ENCODE data around the gene TGFBR3L.
"Not testable (repeated sequence)": the region's sequence is repeated elsewhere in the genome, so short reads cannot be mapped to it uniquely, and the experiment has no call there.

TGFBR3L gene

DNA sequence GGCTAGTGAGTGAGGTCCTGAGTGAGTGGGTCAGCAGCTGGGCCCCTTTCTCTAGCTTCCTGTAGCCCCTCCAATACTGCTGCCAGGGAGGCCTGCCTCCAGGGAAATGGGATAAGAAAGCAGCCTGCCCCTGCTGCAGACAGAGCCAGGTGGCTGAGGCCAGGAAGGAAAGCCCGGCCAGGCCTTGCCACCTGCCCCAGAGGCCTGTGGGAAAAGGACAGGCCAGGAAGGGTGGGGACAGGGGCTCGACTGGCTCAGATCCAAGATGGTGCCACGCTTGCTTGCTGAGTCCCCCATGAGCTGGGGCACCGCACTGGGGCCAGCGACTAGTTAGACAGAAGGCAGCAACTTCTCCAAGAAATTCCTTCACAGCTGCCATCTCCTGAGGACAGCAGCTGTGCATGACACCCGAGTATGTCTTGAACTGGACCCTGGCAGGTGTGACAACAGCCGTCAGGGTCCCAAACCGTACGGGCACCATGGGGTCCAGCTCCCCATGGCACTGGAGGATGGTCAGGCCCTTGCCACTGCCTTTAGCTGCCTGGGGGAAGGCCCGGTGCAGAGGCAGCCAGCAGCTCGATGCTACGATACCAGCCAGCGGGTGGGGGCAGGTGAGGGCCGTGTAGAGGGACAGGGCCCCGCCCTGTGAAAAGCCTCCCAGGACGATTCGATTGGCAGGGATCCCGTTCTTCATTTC is 35.4 kb upstream of the TGFBR3L start:
- no peak for DNase-seq (ENCODE audit: low read depth in 2 of 3, low spot score in 1 of 3)

DNA sequence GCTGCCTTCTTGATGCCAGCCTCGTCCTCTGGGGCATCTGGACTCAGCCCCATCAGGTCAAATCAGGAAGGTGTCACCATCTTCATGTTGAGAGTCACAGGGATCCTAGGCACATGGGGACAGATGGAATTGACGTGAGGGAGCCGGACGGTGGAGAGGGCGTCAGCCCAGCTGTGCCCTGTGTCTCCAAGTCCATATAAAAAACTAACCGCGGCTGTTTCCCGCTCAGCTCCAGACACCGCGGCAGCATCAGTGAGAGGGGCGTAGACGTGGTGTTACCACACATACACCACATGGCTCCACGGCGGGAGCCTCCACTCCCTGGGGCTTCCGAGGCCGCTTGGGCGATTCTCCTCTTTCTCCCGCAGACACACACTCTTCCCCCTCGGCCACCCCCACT is 34.8 kb upstream of the TGFBR3L start:
- no peak for DNase-seq (ENCODE audit: low read depth in 2 of 3, low spot score in 1 of 3)

DNA sequence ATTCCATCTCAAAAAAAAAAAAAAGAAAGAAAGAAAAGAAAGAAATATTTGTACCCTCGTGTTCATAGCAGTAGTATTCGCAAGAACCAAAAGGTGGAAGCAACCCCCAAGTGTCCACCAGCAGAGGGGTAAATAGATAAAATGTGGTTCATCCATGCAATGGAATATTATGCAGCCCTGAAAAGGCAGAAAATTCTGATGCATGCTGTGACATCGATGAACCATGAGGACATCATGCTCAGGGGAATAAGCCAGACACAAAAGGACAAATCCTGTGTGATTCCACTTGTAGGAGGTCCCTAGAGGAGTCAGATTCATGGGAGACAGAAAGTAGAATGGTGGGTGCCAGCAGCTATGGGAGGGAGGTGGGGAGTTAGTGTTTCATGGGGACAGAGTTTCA is 32.7 kb upstream of the TGFBR3L start:
- no peak for DNase-seq (ENCODE audit: low read depth in 2 of 3, low spot score in 1 of 3)

DNA sequence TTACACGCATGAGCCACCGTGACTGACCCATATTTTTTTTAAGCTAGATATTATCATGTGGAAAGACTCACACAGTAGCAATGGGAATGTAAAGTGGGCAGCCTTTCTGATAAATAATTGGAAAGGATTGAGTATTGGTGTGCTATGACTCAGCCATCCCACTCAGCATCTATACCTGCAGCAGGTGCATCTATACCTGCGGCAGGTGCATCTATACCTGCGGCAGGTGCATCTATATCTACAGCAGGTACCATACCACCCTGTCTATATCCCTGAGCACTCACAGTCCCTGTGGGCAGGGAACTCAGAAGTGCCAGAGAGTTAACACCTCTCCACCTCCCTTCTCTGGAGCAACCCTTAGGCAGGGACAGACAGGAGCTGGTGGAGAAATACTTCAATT is 31.5 kb upstream of the TGFBR3L start:
- no peak for DNase-seq (ENCODE audit: low read depth in 2 of 3, low spot score in 1 of 3)

DNA sequence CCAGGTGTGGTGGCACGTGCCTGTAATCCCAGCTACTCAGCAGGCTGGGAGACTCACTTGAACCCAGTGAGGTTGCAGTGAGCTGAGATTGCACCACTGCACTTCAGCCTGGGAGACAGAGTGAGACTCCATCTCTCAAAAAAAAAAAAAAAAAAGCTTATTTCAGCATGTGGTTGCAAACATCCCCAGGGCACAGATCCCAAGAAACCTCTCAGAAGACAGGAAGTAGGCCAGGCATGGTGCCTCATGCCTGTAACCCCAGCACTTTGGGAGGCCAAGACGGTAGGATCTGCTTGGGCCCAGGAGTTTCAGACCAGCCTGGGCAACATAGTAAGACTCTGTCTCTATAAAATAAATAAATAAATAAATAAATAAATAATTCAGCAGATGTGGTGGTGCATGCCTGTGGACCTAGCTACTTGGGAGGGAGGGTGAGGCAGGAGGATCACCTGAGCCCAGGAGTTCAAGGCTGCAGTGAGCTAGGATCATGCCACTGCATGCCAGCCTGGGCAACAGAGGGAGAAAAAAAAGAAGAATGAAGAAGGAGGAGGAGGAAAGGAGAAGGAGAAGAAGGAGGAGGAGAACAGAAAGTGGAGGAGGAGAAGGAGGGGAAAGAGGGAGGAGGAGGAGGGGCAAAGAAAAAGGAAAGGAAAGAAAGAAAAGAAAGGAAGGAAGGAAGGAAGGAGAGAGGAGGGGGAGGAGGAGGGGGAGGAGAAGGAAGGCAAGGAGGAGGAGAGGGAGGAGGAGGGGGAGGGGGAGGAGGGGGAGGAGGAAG is 30.6 kb upstream of the TGFBR3L start:
- no peak for DNase-seq (ENCODE audit: low read depth in 2 of 3, low spot score in 1 of 3)

DNA sequence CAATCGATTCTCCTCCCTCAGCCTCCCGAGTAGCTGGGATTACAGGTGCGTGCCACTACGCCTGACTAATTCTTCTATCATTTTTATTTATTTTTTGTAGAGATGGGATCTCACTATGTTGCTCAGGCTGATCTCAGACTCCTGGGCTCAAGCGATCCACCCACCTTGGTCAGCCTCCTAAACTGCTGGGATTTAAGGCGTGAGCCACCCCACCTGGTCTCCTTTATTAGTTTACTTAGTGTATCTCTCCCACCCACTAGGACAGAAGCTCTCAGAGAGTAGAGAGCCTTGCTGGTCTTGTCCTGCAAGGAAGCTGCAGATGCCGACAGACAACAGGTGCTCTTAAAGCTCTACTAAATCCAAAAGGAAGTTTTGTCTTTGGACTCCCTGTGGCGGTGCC is 28.8 kb upstream of the TGFBR3L start:
- DNase-seq (ENCODE audit: low read depth in 2 of 3, low spot score in 1 of 3) = no peak

DNA sequence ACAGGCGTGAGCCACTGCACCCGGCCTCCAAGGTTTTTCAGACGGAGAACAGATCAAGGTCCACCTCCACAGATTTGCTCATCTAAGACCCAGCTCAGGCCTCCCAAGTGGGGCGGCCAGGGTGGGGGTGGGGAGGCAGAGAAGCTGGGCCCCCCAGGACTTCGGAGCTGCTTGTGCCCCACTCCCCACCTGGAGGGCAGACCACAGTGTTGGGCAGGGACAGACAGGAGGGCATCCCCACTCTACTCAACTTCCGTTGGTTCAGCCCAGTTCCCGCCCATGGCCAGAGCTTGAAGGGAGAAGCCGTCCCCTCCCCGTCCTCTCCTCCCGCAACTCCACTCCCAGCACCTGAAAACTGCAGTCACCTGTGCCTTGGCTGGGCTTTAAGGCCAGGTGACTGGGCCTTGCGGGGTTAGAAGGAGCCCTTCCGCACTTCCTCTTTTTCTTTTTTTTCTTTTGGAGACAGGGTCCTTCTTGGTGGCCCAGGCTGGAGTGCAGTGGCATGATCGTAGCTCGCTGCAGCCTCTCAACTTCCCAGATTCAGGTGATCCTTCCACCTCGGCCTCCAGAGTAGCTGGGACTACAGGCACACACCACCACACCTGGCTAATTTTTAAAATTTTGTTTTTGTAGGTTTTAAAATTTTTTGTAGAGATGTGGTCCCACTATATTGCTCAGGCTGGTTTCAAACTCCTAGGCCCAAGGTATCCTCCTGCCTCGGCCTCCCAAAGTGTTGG is 27.1 kb upstream of the TGFBR3L start:
- no peak for DNase-seq (ENCODE audit: low read depth in 2 of 3, low spot score in 1 of 3)

DNA sequence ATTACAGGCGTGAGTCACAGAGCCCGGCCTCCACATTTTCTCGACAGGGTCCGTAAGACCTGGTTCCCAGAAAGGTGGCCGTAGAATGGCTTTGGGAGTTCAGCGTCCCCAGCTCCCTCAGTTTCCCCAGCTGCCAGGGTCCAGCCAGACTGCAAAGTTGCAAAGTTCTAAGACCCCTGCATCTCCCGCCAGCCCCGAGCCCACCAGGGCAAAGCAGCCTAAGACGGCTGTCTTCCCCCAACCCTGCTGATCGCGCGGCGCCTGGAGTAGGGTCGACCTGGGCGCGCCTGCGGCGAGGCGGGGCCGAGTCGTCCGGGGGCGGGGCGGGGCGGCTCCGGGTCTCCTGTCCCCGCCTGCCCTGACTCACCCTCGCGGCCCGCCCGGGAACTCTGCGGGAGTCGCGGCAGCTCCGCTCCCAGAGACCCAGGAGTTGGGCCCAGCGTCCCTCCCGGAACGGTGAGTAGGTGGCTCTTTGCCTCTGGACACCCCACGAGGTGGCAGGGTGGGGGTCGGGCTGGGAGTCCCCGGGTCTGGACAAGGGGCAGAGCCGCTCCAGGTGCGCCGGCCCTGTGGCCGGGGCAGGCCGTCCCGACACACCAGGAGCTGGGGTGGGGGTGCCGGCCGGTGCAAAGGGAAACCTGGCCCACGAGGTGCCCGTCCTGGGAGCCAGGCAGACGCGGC is 26.3 kb upstream of the TGFBR3L start, which contains the start of gene LRRC8E:
TSS of gene LRRC8E (plus strand) at position 366 of the 681 bp plus-strand sequence. CDS start 7,094 bp downstream, outside the sequence.
- peak in 1 of 3 donors; percentile 44 for DNase-seq (ENCODE audit: low read depth in 2 of 3, low spot score in 1 of 3)

DNA sequence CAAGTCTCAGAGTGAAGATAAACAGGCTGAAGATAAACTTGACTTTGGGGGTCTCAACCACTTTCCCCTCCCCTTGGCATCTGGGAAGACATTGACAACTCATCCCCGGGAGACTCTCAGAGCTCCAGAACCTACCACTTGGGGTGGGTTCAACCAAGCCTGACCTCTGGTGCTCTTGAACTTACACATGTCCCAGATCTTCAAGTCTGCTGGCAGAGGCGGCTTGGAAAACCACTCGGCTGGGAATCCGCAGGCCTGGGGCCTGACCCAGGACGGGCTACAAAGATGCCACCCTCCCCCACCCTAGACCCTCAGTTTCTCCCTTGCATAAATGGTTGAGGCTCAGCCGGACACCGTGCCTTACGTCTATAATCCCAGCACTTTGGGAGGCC is 25.8 kb upstream of the TGFBR3L start:
- DNase-seq (ENCODE audit: low read depth in 2 of 3, low spot score in 1 of 3) = no peak

DNA sequence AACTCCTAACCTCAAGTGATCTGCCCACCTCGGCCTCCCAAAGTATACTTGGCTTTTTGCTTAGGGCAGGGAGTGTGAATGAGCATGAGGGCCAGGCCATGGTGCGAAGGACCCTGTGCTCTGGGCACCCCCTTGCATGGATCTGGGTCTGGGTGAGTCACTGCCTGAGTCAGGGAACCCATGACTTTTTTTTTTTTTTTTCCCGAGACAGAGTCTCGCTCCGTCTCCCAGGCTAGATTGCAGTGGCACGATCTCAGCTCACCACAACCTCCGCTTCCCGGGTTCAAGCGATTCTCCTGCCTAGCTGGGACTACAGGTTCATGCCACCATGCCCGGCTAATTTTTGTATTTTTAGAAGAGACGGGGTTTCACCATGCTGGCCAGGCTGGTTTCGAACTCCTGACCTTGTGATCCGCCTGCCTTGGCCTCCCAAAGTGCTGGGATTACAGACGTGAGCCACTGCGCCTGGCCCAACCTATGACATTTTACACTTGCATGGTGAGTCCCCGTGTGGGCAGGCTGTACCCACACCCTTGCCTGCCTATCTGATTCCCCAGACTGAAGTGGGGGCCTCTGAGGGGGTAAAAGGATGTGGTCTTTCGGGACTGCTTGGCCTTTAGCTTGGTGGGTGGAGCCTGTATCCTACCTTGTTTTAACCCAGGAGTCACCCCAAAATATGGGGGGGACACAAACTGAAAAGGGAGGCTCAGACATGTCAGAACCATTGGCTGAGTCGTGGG is 21.1 kb upstream of the TGFBR3L start:
- not testable (repeated sequence) for DNase-seq (ENCODE audit: low read depth in 2 of 3, low spot score in 1 of 3)

DNA sequence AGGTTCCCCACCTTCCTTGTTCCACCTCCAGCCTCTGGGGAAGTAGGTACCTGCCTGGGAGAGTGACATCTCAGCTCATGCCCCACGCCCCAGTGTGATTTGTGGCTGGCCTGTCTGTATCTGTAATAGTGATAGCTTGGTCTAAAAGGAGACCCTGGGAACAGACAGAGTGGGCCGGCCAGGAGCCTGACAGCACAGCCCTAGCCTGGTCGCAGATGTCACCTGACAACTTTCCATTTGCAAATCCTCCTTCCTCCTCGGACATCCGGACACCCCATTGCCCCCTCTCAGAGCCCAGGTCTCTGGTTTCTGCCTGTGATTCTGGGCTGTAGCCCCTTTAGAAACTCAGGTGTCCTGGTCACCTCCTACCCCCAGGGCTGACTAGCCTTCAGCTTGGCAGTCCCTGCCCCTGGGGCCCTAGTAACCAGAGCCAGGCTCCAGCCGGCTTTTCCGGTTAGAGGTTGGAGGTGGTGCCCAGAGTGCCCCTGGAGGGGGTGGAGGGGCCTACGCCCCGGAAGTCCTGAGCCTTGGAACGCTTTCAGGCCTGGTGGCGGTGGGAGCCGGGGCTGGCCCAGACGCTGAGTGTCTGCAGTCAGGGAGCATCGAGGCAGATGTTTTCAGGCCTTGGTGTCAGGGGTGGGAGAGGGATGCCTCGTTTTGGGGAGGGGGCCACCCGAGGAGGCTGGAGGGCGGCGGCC is 19.9 kb upstream of the TGFBR3L start:
- DNase-seq (ENCODE audit: low read depth in 2 of 3, low spot score in 1 of 3) = no peak

DNA sequence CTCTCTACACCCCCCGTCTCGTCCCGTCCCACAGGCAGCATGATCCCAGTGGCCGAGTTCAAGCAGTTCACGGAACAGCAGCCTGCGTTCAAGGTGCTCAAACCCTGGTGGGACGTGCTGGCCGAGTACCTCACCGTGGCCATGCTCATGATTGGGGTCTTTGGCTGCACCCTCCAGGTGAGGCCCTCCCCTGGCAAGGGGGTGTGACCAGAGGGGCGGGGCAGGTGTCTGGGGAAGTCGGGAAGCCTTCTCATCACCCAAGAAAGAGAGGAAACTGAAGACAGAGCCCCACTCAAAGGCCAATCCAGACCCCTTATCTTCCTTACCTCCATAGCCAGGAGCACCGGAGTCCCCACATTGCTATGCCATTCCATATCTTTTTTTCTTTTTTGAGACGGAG is 19.1 kb upstream of the TGFBR3L start:
- DNase-seq (ENCODE audit: low read depth in 2 of 3, low spot score in 1 of 3) = no peak

DNA sequence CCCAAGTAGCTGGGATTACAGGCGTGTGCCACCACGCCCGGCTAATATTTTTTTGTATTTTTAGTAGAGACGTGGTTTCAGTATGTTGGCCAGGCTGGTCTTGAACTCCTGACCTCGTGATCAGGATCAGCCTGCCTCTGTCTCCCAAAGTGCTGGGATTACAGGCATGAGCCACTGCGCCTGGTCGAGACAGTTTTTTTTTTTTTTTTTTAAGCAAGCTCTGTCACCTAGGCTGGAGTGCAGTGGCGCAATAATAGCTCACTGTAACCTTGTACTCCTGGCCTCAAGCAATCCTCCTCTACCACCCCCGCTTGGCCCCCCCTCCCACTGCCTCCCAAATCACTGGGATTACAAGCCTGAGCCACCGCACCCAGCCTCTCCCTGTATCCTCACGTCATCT is 17.3 kb upstream of the TGFBR3L start:
- DNase-seq (ENCODE audit: low read depth in 2 of 3, low spot score in 1 of 3) = no peak

DNA sequence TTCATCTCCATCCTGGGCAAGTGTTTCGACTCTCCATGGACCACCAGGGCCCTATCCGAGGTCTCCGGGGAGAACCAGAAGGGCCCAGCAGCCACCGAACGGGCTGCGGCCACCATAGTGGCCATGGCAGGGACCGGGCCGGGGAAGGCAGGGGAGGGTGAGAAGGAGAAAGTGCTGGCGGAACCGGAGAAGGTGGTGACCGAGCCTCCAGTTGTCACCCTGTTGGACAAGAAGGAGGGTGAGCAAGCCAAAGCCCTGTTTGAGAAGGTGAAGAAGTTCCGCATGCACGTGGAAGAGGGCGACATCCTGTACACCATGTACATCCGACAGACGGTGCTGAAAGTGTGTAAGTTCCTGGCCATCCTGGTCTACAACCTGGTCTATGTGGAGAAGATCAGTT is 15.7 kb upstream of the TGFBR3L start:
- no peak for DNase-seq (ENCODE audit: low read depth in 2 of 3, low spot score in 1 of 3)

DNA sequence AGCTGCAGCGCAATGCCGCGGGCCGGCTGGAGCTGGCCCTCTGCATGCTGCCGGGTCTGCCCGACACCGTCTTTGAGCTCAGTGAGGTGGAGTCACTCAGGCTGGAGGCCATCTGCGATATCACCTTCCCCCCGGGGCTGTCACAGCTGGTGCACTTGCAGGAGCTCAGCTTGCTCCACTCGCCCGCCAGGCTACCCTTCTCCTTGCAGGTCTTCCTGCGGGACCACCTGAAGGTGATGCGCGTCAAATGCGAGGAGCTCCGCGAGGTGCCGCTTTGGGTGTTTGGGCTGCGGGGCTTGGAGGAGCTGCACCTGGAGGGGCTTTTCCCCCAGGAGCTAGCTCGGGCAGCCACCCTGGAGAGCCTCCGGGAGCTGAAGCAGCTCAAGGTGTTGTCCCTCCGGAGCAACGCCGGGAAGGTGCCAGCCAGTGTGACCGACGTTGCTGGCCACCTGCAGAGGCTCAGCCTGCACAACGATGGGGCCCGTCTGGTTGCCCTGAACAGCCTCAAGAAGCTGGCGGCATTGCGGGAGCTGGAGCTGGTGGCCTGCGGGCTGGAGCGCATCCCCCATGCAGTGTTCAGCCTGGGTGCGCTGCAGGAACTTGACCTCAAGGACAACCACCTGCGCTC is 14.8 kb upstream of the TGFBR3L start:
- no peak for DNase-seq (ENCODE audit: low read depth in 2 of 3, low spot score in 1 of 3)

DNA sequence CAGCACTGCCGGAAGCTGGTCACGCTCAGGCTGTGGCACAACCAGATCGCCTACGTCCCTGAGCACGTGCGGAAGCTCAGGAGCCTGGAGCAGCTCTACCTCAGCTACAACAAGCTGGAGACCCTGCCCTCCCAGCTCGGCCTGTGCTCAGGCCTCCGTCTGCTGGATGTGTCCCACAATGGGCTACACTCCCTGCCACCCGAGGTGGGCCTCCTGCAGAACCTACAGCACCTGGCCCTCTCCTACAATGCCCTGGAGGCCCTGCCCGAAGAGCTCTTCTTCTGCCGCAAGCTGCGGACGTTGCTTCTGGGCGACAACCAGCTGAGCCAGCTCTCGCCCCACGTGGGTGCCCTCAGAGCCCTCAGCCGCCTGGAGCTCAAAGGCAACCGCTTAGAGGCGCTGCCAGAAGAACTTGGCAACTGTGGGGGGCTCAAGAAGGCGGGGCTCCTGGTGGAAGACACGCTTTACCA is 14.2 kb upstream of the TGFBR3L start:
- no peak for DNase-seq (ENCODE audit: low read depth in 2 of 3, low spot score in 1 of 3)

DNA sequence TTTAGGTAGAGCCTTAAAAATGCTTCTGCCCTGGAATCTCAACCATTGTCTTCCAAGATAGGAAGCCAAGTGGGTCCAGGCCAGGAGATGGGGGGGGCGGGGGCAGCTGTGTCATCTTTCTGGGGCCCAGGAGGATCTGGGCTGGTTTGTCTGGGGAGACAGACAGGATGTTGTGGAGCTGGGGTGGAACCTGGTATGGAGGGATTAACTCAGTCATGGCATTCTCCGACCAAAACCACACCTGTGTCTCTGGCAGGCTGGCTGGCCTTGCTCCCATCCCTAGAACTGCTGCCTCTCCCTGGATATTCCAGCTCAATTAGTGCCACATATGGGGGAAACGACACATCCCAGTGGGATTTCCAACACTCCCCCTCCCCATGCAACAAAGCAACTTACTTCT is 13.7 kb upstream of the TGFBR3L start:
- DNase-seq (ENCODE audit: low read depth in 2 of 3, low spot score in 1 of 3) = no peak

DNA sequence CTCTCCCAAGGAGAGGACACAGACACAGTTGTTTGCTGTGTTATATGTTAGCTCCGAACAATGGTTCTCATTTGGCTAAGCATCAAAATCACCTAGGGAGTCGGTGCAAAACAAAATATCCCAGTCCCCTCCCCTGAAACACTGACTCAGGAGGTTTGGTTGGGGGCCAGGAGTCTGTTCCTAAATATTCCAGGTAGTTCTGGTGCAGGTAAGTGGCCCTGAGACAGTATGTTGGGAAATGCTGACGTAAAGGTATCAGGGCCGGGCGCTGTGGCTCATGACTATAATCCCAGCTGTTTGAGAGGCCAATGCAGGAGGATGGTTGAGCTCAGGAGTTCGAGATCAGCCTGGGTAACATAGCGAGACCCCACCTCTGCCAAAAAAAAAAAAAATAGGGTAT is 13.3 kb upstream of the TGFBR3L start:
- DNase-seq (ENCODE audit: low read depth in 2 of 3, low spot score in 1 of 3) = no peak

DNA sequence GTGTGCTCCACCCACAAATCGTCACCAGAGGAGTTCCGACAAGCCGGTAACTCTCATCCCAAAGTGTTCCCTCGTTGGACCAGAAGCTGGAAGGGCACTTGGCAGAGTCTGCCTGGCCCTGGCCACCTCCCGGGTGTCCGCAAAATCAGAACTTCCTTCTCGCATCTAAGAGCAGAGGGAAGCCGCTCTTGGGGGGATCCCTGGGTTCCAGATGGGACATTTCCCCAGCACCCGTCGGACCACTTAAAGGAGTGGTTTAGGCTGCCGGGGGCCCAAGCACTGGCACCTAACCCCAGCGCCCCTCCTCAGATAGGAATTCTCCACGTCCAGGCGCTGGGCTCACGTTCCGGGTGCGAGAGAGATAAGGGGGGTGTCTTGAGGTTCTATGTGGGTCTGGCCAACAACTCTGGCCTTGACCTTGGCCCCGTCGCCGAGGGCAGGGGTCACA is 11.8 kb upstream of the TGFBR3L start:
- no peak for DNase-seq (ENCODE audit: low read depth in 2 of 3, low spot score in 1 of 3)
